Body of pancreas (tissue), 4 donors: Measurements from ENCODE around the gene KRI1. TPM values are rescaled to one million over a fixed set of nuclear protein-coding genes. Genes with fewer than 3 reads are reported as not detected.

ENCODE experiments used
- ATAC-seq: fragments of 150-250 bp; one replicate; pipeline ENCODE4 v1.9.1; 2016
- DNase-seq, 4 donors: peaks; one replicate each; pipeline ENCODE4 v3.0.0-alpha.2; 2019
- H3K27ac ChIP-seq, 4 donors: fragments of 200-600 bp; sonication (generic); 1 replicate in 3 of 4; 2 replicates in 1 of 4; pipeline versions ENCODE4 v1.5.1 to v1.6.1; 2016 to 2019; ENCODE audit warnings: mild to moderate bottlenecking in 1 of 4, mixed read lengths in 1 of 4, moderate library complexity in 1 of 4
- H3K27me3 ChIP-seq, 2 donors: fragments of 200-600 bp; sonication (generic); one replicate each; pipeline ENCODE4 v1.6.0; 2016; ENCODE audit warnings: mild to moderate bottlenecking in 1 of 2
- H3K36me3 ChIP-seq, 2 donors: fragments of 200-600 bp; sonication (generic); replicated peaks in 1 of 2; 2 replicates each; pipeline ENCODE4 v1.5.1; 2016; ENCODE audit warnings: low read depth in 2 of 2; ENCODE audit not compliant: insufficient read depth in 1 of 2
- H3K4me1 ChIP-seq: fragments of 200-600 bp; sonication (generic); one replicate; pipeline ENCODE4 v1.6.0; 2016
- H3K4me3 ChIP-seq, 2 donors: fragments of 200-600 bp; sonication (generic); 1 replicate in 1 of 2; 2 replicates in 1 of 2; pipeline ENCODE4 v1.5.1; 2016 to 2019
- H3K9me3 ChIP-seq, 3 donors: fragments of 200-600 bp; sonication (generic); 1 replicate in 2 of 3; 2 replicates in 1 of 3; pipeline ENCODE4 v1.5.1; 2016
- POLR2A ChIP-seq, 3 donors: fragments of 450-650 bp; IDR thresholded peaks; one replicate each; pipeline ENCODE4 v1.6.1; 2016; ENCODE audit warnings: antibody characterized with exemption in 3 of 3, mild to moderate bottlenecking in 2 of 3
- WGBS, 2 donors: methylation state at CpG; one replicate each; pipeline ENCODE4 v1.1.5; 2017; 5-methylcytosine and 5-hydroxymethylcytosine counted together
- intact Hi-C: fragments of 100-400 bp; cut with DNase I; formaldehyde crosslinking; loops from one replicate; pipeline ENCODE4 v1.15.1; 2023
- microRNA counts, 2 donors: library from miRNA; unstranded; fragments of <30 nt; microRNA quantifications; one replicate each; lab custom pipeline; 2017
- microRNA-seq, 2 donors: library from miRNA; unstranded; fragments of <30 nt; microRNA quantifications; one replicate each; pipeline ENCODE4, GENCODE V29; 2016; ENCODE audit warnings: borderline number of aligned reads in 2 of 2, borderline replicate concordance in 2 of 2
- small RNA-seq: library from RNA; depleted of rRNA; stranded (forward); fragments of <200 nt; gene quantifications from one replicate; pipeline ENCODE3, GENCODE V24; 2016
- total RNA-seq, 2 donors: library from RNA; depleted of rRNA; stranded (reverse); fragments of >200 nt; gene quantifications; one replicate each; pipeline ENCODE4 v1.1.0, GENCODE V29; 2016
- TF ChIP-seq, protein P1 (sequence below), 7 experiments: fragments of 450-650 bp in 4 of 7; fragments of 200-600 bp in 3 of 7; sonication (generic) in 3 of 7; IDR thresholded peaks; one replicate each; pipeline ENCODE4 v1.5.1; 2016 to 2019; ENCODE audit warnings: antibody characterized with exemption in 7 of 7

Gene KRI1
- total RNA-seq, 2 donors from 2014 or later: 24.1 to 28.8 TPM

DNA sequence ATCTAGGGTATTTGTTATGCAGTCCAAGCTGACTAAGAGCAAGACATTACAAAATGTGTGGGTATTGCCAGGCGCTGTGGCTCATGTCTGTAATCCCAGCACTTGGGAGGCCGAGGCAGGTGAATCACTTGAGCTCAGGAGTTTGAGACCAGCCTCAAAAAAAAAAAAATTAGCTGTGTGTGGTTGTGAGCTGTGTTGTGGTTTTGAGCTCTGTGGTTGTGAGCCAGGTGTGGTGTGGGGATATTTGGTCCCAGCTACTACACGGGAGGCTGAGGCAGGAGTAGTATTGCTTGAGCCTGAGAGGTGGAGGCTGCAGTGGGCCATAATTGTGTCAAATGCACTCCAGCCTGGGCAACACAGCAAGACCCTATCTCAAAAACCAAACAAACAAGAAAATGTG, 57.1 kb downstream of the KRI1 start:
- WGBS, 2 donors: 80 to 92% methylated on average over 3 of the region's 3 CpGs
- no peaks in the 10 kb centered on the region for H3K36me3 ChIP-seq
- peaks cover 10% of the 10 kb centered on the region for H3K4me1 ChIP-seq
- ATAC-seq (no peak), DNase-seq (no peak)
- H3K9me3 ChIP-seq: no peaks in the 10 kb centered on the region
- no peak overlapping the region for H3K4me3 ChIP-seq
- H3K27ac ChIP-seq: no peak overlapping the region
- TF ChIP-seq POLR2A (IDR thresholded peaks at IDR 0.05): no peak
- TF ChIP-seq, protein P1, sequence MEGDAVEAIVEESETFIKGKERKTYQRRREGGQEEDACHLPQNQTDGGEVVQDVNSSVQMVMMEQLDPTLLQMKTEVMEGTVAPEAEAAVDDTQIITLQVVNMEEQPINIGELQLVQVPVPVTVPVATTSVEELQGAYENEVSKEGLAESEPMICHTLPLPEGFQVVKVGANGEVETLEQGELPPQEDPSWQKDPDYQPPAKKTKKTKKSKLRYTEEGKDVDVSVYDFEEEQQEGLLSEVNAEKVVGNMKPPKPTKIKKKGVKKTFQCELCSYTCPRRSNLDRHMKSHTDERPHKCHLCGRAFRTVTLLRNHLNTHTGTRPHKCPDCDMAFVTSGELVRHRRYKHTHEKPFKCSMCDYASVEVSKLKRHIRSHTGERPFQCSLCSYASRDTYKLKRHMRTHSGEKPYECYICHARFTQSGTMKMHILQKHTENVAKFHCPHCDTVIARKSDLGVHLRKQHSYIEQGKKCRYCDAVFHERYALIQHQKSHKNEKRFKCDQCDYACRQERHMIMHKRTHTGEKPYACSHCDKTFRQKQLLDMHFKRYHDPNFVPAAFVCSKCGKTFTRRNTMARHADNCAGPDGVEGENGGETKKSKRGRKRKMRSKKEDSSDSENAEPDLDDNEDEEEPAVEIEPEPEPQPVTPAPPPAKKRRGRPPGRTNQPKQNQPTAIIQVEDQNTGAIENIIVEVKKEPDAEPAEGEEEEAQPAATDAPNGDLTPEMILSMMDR (IDR thresholded peaks at IDR 0.05): no peak
- H3K27me3 ChIP-seq: no peaks in the 10 kb centered on the region
- intact Hi-C loops: no loop called here

DNA sequence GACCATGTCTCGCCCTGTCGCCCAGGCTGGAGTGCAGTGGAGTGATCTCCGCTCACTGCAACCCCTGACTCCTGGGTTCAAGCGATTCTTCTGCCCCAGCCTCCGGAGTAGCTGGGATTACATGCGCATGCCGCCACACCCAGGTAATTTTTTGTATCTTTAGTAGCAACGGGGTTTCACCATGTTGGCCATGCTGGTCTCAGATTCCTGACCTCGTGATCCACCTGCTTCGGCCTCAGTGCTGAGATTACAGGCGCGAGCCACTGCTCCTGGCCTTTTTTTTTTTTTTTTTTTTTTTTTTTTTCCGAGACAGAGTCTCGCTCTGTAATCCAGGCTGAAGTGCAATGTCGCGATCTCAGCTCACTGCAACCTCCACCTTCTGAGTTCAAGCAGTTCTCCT, 57.8 kb downstream of the KRI1 start:
- peaks cover 16% of the 10 kb centered on the region for H3K4me1 ChIP-seq
- no peaks in the 10 kb centered on the region for H3K9me3 ChIP-seq
- DNase-seq (no peak), ATAC-seq (no peak)
- intact Hi-C loops: no loop called here
- no peak for TF ChIP-seq POLR2A (IDR thresholded peaks at IDR 0.05)
- TF ChIP-seq, protein P1 (IDR thresholded peaks at IDR 0.05): no peak
- no peak overlapping the region for H3K27ac ChIP-seq
- WGBS, 2 donors: 82 to 84% methylated on average over 16 of the region's 16 CpGs
- H3K27me3 ChIP-seq: no peaks in the 10 kb centered on the region
- H3K4me3 ChIP-seq: no peak overlapping the region
- no peaks in the 10 kb centered on the region for H3K36me3 ChIP-seq

DNA sequence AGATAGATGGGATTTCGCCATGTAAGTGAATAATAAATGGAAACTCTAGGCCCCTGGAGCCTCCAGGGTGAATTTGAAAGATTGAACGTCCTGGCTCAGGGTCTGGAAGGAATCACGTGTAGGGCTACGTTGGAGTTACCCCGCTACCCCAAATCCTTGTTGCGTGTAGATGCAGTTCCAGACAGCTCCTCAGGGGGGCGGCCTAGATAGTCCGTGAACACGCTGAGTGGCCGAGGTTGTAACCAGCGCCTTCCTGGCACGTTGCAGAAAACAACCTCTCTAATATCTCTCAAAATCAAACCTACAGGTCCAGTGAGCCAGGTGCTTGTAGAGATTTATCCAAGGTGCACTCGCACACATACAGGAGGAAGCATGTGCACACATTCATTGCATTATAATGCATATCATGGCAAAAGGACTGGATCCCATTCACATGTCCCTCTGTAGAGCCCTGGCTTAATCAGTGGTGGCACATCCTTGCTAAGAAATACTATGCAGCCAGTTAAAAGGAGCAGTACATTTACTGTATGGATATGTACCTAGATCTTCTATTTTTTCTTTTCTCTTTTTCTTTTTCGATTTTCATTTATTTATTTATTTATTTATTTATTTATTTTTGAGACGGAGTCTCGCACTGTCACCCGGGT, 60.1 kb downstream of the KRI1 start:
- Histone ChIP-seq H3K4me3 (no peak overlapping the region), H3K4me1 (peaks cover 28% of the 10 kb centered on the region), H3K27me3 (no peaks in the 10 kb centered on the region), H3K27ac (peak overlapping the region in 1 of 4 donors; percentile 46), H3K9me3 (no peaks in the 10 kb centered on the region), H3K36me3 (no peaks in the 10 kb centered on the region)
- intact Hi-C loops: no loop called here
- TF ChIP-seq POLR2A (IDR thresholded peaks at IDR 0.05): no peak
- TF ChIP-seq, protein P1 (IDR thresholded peaks at IDR 0.05): peak; percentile 75 to 88 (median 83)
- no peak for ATAC-seq
- WGBS, 2 donors: 23 to 26% methylated on average over 17 of the region's 17 CpGs
- peak; percentile 85 to 90 (median 86) for DNase-seq

MicroRNAs within 50 kb of the gene (microRNA counts, 767-probe panel; counts per million panel counts)
- microRNA hsa-miR-1238 (lab: Ali Mortazavi, UCI): 0 to 736 counts per million in 2 donors

Small RNA genes within 50 kb of the gene (microRNA-seq; reads per million reads assigned to microRNA genes)
- 0 reads per million in 2 donors for gene MIR1238

Small RNA genes within 50 kb of the gene (small RNA-seq; reads per million reads assigned to genes)
- not detected for gene MIR1238
- gene RNU7-140P: not detected

Other genes with a start within 250 kb of the KRI1 start
- gene FDX2, start 250.0 kb downstream of the KRI1 start, total RNA-seq: 10 to 100 TPM; 11.2 to 16.8 TPM
- 10 to 100 TPM in 1 of 2 donors, 1 to 10 TPM in 1; 9.9 to 30.7 TPM for gene RAVER1, start 232.5 kb downstream of the KRI1 start, total RNA-seq
- gene ICAM3, start 226.4 kb downstream of the KRI1 start, total RNA-seq: 1 to 10 TPM; 2.1 to 5.9 TPM
- gene TYK2, start 185.4 kb downstream of the KRI1 start, total RNA-seq: 100 to 1,000 TPM in 1 of 2 donors, 10 to 100 TPM in 1; 72.4 to 168 TPM
- 100 to 1,000 TPM in 1 of 2 donors, 10 to 100 TPM in 1; 89.7 to 122 TPM for gene CDC37, start 162.5 kb downstream of the KRI1 start, total RNA-seq
- gene PDE4A, start 145.5 kb downstream of the KRI1 start, total RNA-seq: 10 to 100 TPM in 1 of 2 donors, 1 to 10 TPM in 1; 8.8 to 17.1 TPM
- gene KEAP1, start 62.7 kb downstream of the KRI1 start, total RNA-seq: 10 to 100 TPM; 30.9 to 37.6 TPM
- gene S1PR5, start 48.6 kb downstream of the KRI1 start, total RNA-seq: 1 to 10 TPM; 1.0 to 1.6 TPM
- 10 to 100 TPM; 20.4 to 23.3 TPM for gene ATG4D, start 22.1 kb downstream of the KRI1 start, total RNA-seq
- 1 to 10 TPM; 2.6 to 4.9 TPM for gene CDKN2D, start 3.0 kb upstream of the KRI1 start, total RNA-seq
- 10 to 100 TPM; 25.7 to 30.6 TPM for gene AP1M2, start 21.3 kb upstream of the KRI1 start, total RNA-seq
- gene SLC44A2, start 59.5 kb upstream of the KRI1 start, total RNA-seq: 10 to 100 TPM; 47.5 to 56.4 TPM
- 100 to 1,000 TPM in 1 of 2 donors, 10 to 100 TPM in 1; 90.3 to 150 TPM for gene ILF3, start 88.3 kb upstream of the KRI1 start, total RNA-seq
- 10 to 100 TPM; 71.6 to 89.7 TPM for gene QTRT1, start 135.4 kb upstream of the KRI1 start, total RNA-seq
- gene DNM2, start 152.1 kb upstream of the KRI1 start, total RNA-seq: 100 to 1,000 TPM in 1 of 2 donors, 10 to 100 TPM in 1; 98.6 to 158 TPM